Spleen (tissue), 7 donors: ENCODE data around the gene PCMTD2.

Experiments used
- CTCF ChIP-seq, 11 experiments: fragments of 200-600 bp in 7 of 11; fragments of 450-650 bp in 4 of 11; sonication (generic) in 4 of 11; IDR thresholded peaks in 8 of 11; conservative IDR thresholded peaks in 3 of 11; 1 replicate in 7 of 11; 2 replicates in 4 of 11; pipeline versions ENCODE4 v1.4.0 to v1.8.0; 2016 to 2021; ENCODE audit warnings: antibody characterized with exemption in 11 of 11, inconsistent platforms in 4 of 11, mild to moderate bottlenecking in 1 of 11
- POLR2A ChIP-seq, 3 donors: fragments of 450-650 bp; IDR thresholded peaks; one replicate each; pipeline ENCODE4 v1.5.1; 2017; ENCODE audit warnings: antibody characterized with exemption in 3 of 3, mild to moderate bottlenecking in 1 of 3
- POLR2AphosphoS5 ChIP-seq, 3 donors: sonication (generic); formaldehyde crosslinking; IDR thresholded peaks; one replicate each; pipeline ENCODE4 v1.5.1; 2017; ENCODE audit warnings: antibody characterized with exemption in 3 of 3
- donor health status: DM: no; HTN: no; CAD: no; lungs with moderate emphysema.
- donor health status: DM: no; HTN: no; CAD: no.
- donor health status: DM: no; HTN: no; CAD: no.

GRCh38 chr20:64219202-64219601 lies 36.3 kb upstream of the PCMTD2 start:
- TF ChIP-seq CTCF (IDR thresholded peaks at IDR 0.05 in 8 of 11, conservative IDR thresholded peaks at IDR 0.05 in 3 of 11) (no peak), POLR2AphosphoS5 (IDR thresholded peaks at IDR 0.05) (no peak), POLR2A (IDR thresholded peaks at IDR 0.05) (no peak)
